Neuron (in vitro differentiated cells): ENCODE measurements around the gene ATP6V0A4.
"Not testable (repeated sequence)": the region's sequence is repeated elsewhere in the genome, so short reads cannot be mapped to it uniquely, and the experiment has no call there.

Experiments used
- H2AFZ ChIP-seq: one replicate; pipeline ENCODE4 v1.6.1; 2013; ENCODE audit warnings: low read depth, mild to moderate bottlenecking, inconsistent platforms, low read length, moderate library complexity
- H3K27me3 ChIP-seq: one replicate; pipeline ENCODE4 v1.6.1; 2013; ENCODE audit warnings: low read length; ENCODE audit not compliant: insufficient read depth
- H3K36me3 ChIP-seq: one replicate; pipeline ENCODE4 v1.6.1; 2013; ENCODE audit warnings: low read length; ENCODE audit not compliant: insufficient read depth
- H3K4me1 ChIP-seq: one replicate; pipeline ENCODE4 v1.6.1; 2013; ENCODE audit warnings: low read length; ENCODE audit not compliant: insufficient read depth
- H3K4me3 ChIP-seq: 2 replicates; pipeline ENCODE4 v1.5.1; 2013; ENCODE audit warnings: mild to moderate bottlenecking, low read length, moderate library complexity
- H3K9me3 ChIP-seq: one replicate; pipeline ENCODE4 v1.6.1; 2013; ENCODE audit warnings: low read length

ATP6V0A4 gene

GRCh38 chr7:138738114-138738513 lies 59.9 kb downstream of the ATP6V0A4 start:
- peaks cover 4% of the 10 kb centered on the region for H3K4me1 ChIP-seq
- no peaks in the 10 kb centered on the region for H3K27me3 ChIP-seq
- no peaks in the 10 kb centered on the region for H3K36me3 ChIP-seq
- H3K9me3 ChIP-seq = no peaks in the 10 kb centered on the region
- H3K4me3 ChIP-seq = no peak overlapping the region
- peak overlapping the region; percentile 75 for H2AFZ ChIP-seq

GRCh38 chr7:138735399-138735798 lies 62.6 kb downstream of the ATP6V0A4 start:
- no peaks in the 10 kb centered on the region for H3K36me3 ChIP-seq
- no peaks in the 10 kb centered on the region for H3K9me3 ChIP-seq
- H3K4me3 ChIP-seq = no peak overlapping the region
- H3K27me3 ChIP-seq = no peaks in the 10 kb centered on the region
- H2AFZ ChIP-seq = no peak overlapping the region
- peaks cover 4% of the 10 kb centered on the region for H3K4me1 ChIP-seq

- H3K27me3 ChIP-seq, H3K4me1 ChIP-seq, H3K36me3 ChIP-seq, H3K4me3 ChIP-seq, H2AFZ ChIP-seq, H3K9me3 ChIP-seq: not testable (repeated sequence)
These were observed 66.3 kb downstream of the ATP6V0A4 start for GRCh38 chr7:138731733-138732132.

GRCh38 chr7:138729444-138729843 lies 68.6 kb downstream of the ATP6V0A4 start:
- no peaks in the 10 kb centered on the region for H3K4me1 ChIP-seq
- no peaks in the 10 kb centered on the region for H3K36me3 ChIP-seq
- no peaks in the 10 kb centered on the region for H3K9me3 ChIP-seq
- no peaks in the 10 kb centered on the region for H3K27me3 ChIP-seq
- no peak overlapping the region for H2AFZ ChIP-seq
- H3K4me3 ChIP-seq = no peak overlapping the region

DNA sequence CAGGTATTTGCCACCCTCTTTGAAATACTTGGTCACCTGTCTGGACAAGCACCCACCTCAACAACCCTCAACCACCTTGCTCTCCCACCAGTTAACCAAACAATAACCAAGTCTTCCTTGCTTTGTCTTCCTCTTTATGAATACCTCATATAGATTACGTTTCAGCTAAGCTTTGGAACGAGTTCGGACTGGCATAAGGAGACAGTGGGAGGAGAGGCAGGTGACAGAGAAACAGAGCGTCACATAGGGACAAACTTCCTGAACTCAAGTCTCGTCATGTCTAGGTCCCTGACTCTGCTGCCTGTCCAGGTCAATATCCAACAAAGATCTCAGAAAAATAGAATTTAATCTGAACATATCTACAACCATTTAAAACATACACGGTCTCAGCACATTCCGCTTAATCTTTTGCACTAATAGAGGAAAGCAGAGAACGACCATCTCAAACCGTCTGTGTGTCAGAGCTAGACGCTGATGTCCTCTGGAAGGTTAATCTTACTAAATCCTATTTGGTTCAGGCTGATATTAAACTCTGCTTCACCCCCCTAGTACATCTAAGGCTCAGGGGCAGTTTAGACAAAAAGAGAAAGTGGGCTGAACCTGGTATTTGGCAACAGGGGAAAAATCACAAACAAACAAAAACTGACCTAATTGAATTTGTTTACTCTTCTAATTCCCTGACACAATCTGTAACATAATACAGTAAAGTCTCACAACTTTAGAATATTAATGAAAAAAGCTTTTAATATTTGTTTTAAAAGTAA lies 70.5 kb downstream of the ATP6V0A4 start:
- no peak overlapping the region for H3K4me3 ChIP-seq
- no peaks in the 10 kb centered on the region for H3K27me3 ChIP-seq
- no peaks in the 10 kb centered on the region for H3K9me3 ChIP-seq
- no peaks in the 10 kb centered on the region for H3K36me3 ChIP-seq
- H2AFZ ChIP-seq = no peak overlapping the region
- H3K4me1 ChIP-seq = no peaks in the 10 kb centered on the region

DNA sequence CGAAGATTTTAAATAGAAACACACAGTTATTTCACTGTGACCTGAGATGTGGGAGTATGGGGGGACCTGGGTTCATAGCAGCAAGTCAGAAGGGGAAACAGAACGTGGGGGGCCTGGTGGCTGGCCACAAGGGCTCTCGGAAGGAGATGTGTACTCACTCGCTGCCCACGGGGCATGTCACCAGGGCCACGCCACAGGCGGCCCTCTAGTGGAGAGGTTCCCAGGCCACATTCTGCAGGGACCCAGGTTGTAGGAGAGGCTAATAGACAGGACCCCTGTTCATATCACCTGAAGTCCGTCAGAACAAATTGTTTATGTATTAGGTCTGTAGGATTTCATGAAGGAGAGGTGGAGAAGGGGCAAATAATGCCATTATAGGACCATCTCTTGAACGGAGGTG lies 71.7 kb downstream of the ATP6V0A4 start:
- H3K4me1 ChIP-seq = no peaks in the 10 kb centered on the region
- no peaks in the 10 kb centered on the region for H3K27me3 ChIP-seq
- H2AFZ ChIP-seq = no peak overlapping the region
- no peaks in the 10 kb centered on the region for H3K9me3 ChIP-seq
- no peak overlapping the region for H3K4me3 ChIP-seq
- H3K36me3 ChIP-seq = no peaks in the 10 kb centered on the region

GRCh38 chr7:138720286-138720685 lies 77.7 kb downstream of the ATP6V0A4 start:
- Histone ChIP-seq H3K4me3 (no peak overlapping the region), H2AFZ (no peak overlapping the region), H3K4me1 (no peaks in the 10 kb centered on the region), H3K9me3 (no peaks in the 10 kb centered on the region), H3K36me3 (no peaks in the 10 kb centered on the region), H3K27me3 (no peaks in the 10 kb centered on the region)

- Histone ChIP-seq H3K36me3 (no peaks in the 10 kb centered on the region), H3K4me1 (no peaks in the 10 kb centered on the region), H3K4me3 (no peak overlapping the region), H3K27me3 (no peaks in the 10 kb centered on the region), H2AFZ (no peak overlapping the region), H3K9me3 (no peaks in the 10 kb centered on the region)
These were observed 81.1 kb downstream of the ATP6V0A4 start for GRCh38 chr7:138716889-138717288.

DNA sequence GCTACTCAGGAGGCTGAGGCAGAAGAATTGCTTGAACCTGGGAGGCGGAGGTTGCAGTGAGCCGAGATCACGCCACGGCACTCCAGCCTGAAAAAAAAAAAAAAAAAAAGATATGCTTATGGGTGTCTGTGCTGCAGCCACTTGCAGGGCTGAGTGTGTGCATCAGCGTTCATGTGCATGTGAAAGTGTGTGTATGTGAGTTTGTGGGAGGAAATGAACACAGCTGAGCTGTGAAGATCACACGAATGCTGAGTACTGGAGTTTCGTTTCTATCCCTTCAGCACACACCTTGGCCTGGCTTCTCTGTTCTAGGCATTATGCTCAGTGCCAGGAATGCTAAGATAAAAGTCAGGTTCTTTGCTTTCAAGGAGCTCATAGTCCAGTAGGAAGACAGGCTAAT lies 84.8 kb downstream of the ATP6V0A4 start:
- Histone ChIP-seq H3K36me3 (no peaks in the 10 kb centered on the region), H2AFZ (no peak overlapping the region), H3K27me3 (no peaks in the 10 kb centered on the region), H3K9me3 (no peaks in the 10 kb centered on the region), H3K4me1 (no peaks in the 10 kb centered on the region), H3K4me3 (no peak overlapping the region)

GRCh38 chr7:138712652-138713051 lies 85.3 kb downstream of the ATP6V0A4 start:
- Histone ChIP-seq H3K9me3 (no peaks in the 10 kb centered on the region), H3K4me3 (no peak overlapping the region), H2AFZ (no peak overlapping the region), H3K36me3 (no peaks in the 10 kb centered on the region), H3K4me1 (no peaks in the 10 kb centered on the region), H3K27me3 (no peaks in the 10 kb centered on the region)

DNA sequence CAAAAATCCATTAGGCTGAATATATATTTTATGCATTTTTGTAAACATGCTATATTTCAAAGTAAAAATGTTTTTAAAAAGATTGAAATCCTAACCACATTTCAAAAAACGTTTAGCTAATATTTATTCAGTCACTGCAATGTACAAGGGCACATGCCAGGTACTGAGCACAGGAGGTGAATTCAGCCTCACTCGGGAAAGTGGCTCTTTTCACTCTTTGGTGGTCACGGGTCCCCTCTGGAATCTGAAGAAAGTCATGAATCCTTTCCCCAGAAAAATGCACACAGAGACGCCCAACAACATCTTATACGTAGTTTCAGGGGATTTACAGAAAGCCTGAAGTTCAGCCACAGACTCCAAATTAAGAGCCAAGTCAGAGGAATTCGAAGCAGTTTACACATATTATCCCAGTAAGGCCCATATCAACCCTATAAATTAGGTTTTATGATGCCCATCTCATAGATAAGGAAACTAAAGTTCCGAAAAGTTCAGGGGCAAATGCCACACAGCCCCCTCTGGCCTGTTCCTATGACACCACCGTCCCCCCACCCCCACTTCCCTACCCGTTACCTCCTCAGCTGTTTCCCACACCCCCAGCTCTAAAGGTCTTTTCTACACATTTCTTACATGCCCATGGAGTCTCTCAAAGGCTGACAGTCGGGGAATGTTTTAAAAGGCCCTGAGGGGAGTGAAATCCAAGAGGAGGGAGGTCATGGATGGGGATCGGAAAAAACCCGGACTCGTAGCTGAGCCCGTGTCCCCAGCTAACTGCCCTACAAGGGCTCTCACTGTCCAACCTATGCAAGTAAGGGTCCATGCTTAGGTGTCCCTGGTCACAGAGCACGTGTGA lies 87.2 kb downstream of the ATP6V0A4 start:
- Histone ChIP-seq H2AFZ (no peak overlapping the region), H3K4me1 (no peaks in the 10 kb centered on the region), H3K27me3 (no peaks in the 10 kb centered on the region), H3K4me3 (no peak overlapping the region), H3K36me3 (no peaks in the 10 kb centered on the region), H3K9me3 (no peaks in the 10 kb centered on the region)

DNA sequence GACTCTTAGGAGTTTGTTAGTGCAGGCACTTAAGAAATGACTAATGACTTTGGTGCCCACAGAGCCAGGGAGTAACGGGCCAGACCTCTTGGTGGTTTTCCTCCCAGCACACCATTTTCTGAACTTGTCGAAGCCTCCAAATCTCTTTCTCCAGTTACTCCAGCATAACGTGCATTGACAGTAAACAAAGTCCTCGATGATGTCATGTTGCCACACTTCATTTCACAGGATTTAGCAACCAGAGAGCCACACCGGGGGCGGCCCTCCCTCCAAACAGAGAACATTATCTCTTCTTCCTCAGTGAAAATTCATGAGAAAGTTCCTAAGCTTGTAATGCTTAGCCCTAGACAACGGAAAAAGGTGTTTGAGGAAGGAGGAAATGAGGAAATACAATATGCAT lies 92.8 kb downstream of the ATP6V0A4 start:
- no peaks in the 10 kb centered on the region for H3K27me3 ChIP-seq

DNA sequence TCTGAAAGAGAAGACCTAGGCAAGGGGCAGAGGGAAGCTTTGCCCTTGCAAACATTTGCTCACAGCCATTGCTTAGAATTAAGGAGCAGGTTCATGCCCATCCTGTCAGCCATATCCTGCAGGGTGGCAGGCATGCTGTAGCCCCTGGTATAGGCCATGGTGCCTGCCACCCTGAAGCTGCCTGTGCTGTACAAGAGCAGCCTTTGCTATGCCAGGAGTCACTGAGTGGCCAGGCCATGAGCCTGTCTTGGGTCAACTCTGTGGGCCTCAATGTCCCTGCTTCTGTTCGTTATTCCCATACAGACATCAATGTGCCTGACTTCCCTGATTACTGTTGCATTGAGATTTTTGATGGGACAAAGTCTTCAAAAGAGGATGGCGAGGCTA lies 96.5 kb downstream of the ATP6V0A4 start:
- Histone ChIP-seq H3K4me3 (no peak overlapping the region), H3K36me3 (no peaks in the 10 kb centered on the region), H2AFZ (no peak overlapping the region), H3K4me1 (no peaks in the 10 kb centered on the region), H3K9me3 (no peaks in the 10 kb centered on the region), H3K27me3 (no peaks in the 10 kb centered on the region)

More for the DNA sequence above, 92.8 kb downstream of the ATP6V0A4 start:
- no peak overlapping the region for H2AFZ ChIP-seq
- H3K4me3 ChIP-seq = no peak overlapping the region
- H3K9me3 ChIP-seq = no peaks in the 10 kb centered on the region
- H3K36me3 ChIP-seq = no peaks in the 10 kb centered on the region
- H3K4me1 ChIP-seq = no peaks in the 10 kb centered on the region
